GDM1 (cell line): Measurements from ENCODE around the gene SORL1.
"Not testable (repeated sequence)": the region's sequence is repeated elsewhere in the genome, so short reads cannot be mapped to it uniquely, and the experiment has no call there.

ENCODE experiments used
- DNase-seq: peaks from one replicate; lab custom pipeline; 2025; lab: John Stamatoyannopoulos, UW

Gene SORL1

GRCh38 chr11:121566279-121567168 lies 114.4 kb downstream of the SORL1 start:
- DNase-seq: no peak

- no peak for DNase-seq
These were observed 115.9 kb downstream of the SORL1 start for GRCh38 chr11:121567995-121568394.

- not testable (repeated sequence) for DNase-seq
These were observed 117.5 kb downstream of the SORL1 start for GRCh38 chr11:121569332-121570299.

- DNase-seq: no peak
These were observed 118.3 kb downstream of the SORL1 start for GRCh38 chr11:121570453-121570852.

GRCh38 chr11:121571506-121571905 lies 119.4 kb downstream of the SORL1 start:
- no peak for DNase-seq

GRCh38 chr11:121572571-121573059 lies 120.5 kb downstream of the SORL1 start:
- DNase-seq: no peak

GRCh38 chr11:121574801-121575200 lies 122.7 kb downstream of the SORL1 start:
- DNase-seq: no peak

- DNase-seq: no peak
These were observed 123.3 kb downstream of the SORL1 start for GRCh38 chr11:121575250-121575962.

GRCh38 chr11:121575963-121576290 lies 123.8 kb downstream of the SORL1 start:
- no peak for DNase-seq

GRCh38 chr11:121576531-121576930 lies 124.4 kb downstream of the SORL1 start:
- no peak for DNase-seq

GRCh38 chr11:121577106-121577848 lies 125.2 kb downstream of the SORL1 start:
- DNase-seq: no peak

- DNase-seq: no peak
These were observed 126.3 kb downstream of the SORL1 start for GRCh38 chr11:121578251-121578976.

GRCh38 chr11:121580154-121580553 lies 128.0 kb downstream of the SORL1 start:
- no peak for DNase-seq

- no peak for DNase-seq
These were observed 129.5 kb downstream of the SORL1 start for GRCh38 chr11:121581607-121582006.

- DNase-seq: peak; percentile 7
These were observed 130.2 kb downstream of the SORL1 start for GRCh38 chr11:121582296-121582695.

- no peak for DNase-seq
These were observed 131.7 kb downstream of the SORL1 start for GRCh38 chr11:121583825-121584224.

GRCh38 chr11:121586750-121587149 lies 134.6 kb downstream of the SORL1 start:
- DNase-seq: no peak

- no peak for DNase-seq
These were observed 135.1 kb downstream of the SORL1 start for GRCh38 chr11:121587182-121587581.

GRCh38 chr11:121588747-121589146 lies 136.6 kb downstream of the SORL1 start:
- DNase-seq: peak; percentile 5

- no peak for DNase-seq
These were observed 137.9 kb downstream of the SORL1 start for GRCh38 chr11:121589946-121590537.
